ENCODE results near the gene CREB5.

- TF ChIP-seq POLR2A (IDR thresholded peaks at IDR 0.05), result no peak
- TF ChIP-seq POLR2AphosphoS5 (IDR thresholded peaks at IDR 0.05), result no peak
Measured at GRCh38 chr7:28638914-28639313, 226.6 kb downstream of the CREB5 start.

Measured in breast epithelium (tissue), 3 donors.